Activated CD8-positive, alpha-beta T cell treated with anti-CD3 and anti-CD28 coated beads, Interleukin-2, amount 10 ng/mL, durations not matched to agents 7 days and 5 days (primary cell): Measurements from ENCODE around the gene OR5H2. TPM values are rescaled to one million over a fixed set of nuclear protein-coding genes. Genes with fewer than 3 reads are reported as not detected.

Source experiments
- total RNA-seq, 2 experiments: library from RNA; stranded (reverse); gene quantifications; one replicate each; pipeline ENCODE4 v1.2.3, GENCODE V29; 2021

OR5H2 gene
- total RNA-seq, 2 experiments from 2014 or later, result not detected

Other genes starting within 250 kb of the OR5H2 start
- gene GABRR3, start 247.2 kb upstream of the OR5H2 start, total RNA-seq, result not detected
- not detected for gene OR5AC2, start 195.3 kb upstream of the OR5H2 start, total RNA-seq
- gene OR5H1, start 151.8 kb upstream of the OR5H2 start, total RNA-seq, result not detected
- not detected for gene OR5H14, start 135.0 kb upstream of the OR5H2 start, total RNA-seq
- gene OR5H15, start 115.8 kb upstream of the OR5H2 start, total RNA-seq, result not detected
- gene OR5H6, start 18.3 kb upstream of the OR5H2 start, total RNA-seq, result not detected
- gene OR5K4, start 71.3 kb downstream of the OR5H2 start, total RNA-seq, result not detected
- not detected for gene OR5K3, start 108.2 kb downstream of the OR5H2 start, total RNA-seq
- not detected for gene OR5K1, start 180.7 kb downstream of the OR5H2 start, total RNA-seq
- gene OR5K2, start 215.2 kb downstream of the OR5H2 start, total RNA-seq, result not detected
- 100 to 1,000 TPM; 410 to 414 TPM for gene CLDND1, start 240.4 kb downstream of the OR5H2 start, total RNA-seq
- 10 to 100 TPM; 18.9 to 19.7 TPM for gene GPR15, start 249.5 kb downstream of the OR5H2 start, total RNA-seq